GM19023 (cell line): ENCODE measurements around the gene ABCC3.

Experiments used
- ATAC-seq: cut with Tn5 transposase; IDR thresholded peaks from one replicate; pipeline ENCODE4 v1.9.1; 2021; ENCODE audit warnings: mild to moderate bottlenecking, moderate library complexity; ENCODE audit not compliant: unreplicated experiment

The ABCC3 gene

DNA sequence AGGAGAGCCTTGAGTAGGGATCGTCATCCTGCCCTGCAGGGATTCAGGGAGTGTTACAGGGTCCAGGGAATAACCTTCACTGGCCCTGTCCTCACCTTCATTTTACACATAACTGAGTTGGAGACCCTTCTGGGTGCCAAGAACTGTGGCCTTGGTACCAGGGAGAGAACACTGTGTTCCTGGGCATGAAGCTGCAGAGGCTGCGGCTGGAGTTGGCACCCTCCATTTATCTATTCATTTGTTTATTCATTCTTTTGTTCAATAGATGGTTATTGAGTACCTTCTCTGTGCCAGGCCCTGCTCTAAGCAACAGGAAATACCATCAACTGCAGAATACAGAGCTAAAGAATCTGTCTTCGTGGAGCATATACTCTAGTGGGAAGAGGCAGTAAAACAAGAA lies 6.7 kb downstream of the ABCC3 start:
- no peak for ATAC-seq

DNA sequence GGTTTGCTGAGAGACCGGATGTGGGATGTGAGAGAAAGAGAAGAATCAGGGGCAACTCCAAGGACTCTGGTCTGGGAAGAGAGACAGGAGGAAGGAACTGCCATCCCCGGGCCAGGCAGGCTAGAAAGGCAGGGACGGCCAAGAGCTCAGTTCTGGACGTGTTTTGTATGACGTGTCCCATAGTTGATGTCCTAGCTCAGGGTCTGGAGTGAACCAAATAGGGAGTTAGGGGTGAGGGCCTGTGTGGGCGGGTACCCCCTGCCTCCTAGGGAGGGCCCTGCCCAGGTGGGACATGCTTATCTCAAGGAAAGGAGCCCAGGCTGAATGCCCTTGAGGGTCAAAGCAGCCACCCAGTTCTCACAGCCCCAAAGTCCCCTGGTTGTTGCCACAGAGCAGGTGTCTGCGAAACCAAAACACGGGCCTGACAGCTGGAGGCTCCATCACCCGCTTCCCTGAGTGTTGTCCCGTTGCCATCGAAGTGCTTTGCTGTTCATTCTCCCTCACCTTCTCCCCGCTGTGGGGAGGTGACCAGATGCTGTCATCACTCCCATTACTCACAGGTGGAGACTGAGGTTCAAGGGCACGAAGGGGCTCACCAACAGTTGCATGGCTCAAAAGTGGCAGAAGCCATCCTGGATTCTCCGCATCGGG lies 7.5 kb downstream of the ABCC3 start:
- no peak for ATAC-seq

DNA sequence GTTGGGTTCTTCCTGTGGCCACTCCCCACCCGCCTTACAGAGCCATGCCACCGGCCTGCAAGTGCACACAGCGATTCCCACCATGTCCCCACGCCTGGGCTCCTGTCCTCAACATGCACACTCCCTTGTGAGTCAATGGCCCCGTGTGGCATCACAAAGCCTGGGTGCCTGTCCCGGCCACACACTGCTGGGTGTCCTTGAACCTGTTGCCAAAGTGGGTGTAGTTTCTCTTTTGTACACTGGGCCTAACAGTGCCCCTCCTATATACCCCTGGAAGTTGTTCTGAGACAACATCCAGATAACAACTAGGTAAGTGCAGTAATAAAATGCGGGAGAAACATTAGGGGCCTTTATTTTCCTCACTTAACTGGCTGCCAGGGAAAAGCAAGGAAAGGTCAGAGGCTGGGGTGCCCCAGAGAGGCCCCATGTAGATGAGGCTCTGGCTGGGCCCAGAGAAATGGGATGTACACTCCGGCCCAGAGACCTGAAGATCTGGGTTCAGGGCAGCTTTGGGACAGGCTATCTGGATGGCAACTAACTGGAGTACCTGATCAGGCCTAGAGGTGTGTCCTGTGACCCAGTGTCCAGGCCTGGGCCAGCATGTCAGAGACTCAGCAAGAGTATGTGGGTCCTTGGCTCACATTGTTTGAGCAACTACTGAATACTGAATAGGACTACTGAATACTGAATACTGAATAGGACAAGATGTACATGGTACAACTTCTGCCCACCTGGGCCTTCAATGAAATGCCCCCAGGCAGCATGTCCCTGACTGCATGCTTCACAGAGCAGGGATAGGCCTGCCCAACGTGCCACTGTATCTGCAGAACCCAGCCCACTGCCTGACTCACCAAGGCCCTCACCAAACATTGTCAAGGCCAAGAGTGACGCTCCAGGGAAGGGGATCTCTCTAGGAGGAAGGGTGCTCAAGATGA lies 8.3 kb downstream of the ABCC3 start:
- ATAC-seq: no peak

DNA sequence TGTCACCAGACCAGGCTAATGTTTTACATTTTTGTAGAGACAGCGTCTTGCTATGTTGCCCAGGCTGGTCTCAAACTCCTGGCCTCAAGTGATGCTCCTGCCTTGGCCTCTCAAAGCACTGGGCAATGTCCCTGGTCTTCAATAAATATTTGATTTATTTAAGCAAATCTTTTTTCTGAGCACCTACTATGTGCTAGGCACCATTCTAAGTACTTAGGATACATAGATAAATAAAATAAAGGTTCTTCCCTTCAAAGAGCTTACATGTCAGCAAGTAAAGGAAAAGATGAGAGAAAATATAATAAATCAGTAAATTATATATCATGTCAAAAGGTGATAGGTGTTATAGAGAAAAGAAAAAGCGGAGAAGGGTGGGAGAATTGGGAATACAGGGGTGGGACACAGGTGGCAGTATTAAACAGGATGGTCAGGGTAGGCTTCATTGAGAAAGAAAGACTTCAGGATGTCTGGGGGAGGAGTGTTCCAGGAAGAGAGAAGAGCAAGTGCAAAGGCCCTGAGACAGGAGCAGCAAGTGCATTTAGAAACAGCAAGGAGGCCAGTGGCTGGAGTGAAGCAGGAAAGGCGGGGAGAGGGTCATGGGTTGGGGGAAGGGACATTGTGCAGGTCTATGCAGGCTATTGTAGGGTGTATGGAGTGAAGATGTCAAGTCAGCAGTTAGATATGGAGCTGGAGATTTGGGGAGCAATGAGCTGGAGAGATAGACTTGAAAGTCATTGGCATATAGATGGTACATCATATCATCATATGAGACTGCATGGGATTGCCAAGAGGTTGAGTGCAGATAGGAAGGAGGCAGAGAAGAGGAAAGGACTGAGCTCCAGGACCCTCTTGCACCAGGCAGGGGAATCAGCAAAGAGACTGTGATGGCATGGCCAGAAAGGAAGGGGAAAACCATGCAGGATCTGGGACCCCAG lies 11.3 kb downstream of the ABCC3 start:
- no peak for ATAC-seq

DNA sequence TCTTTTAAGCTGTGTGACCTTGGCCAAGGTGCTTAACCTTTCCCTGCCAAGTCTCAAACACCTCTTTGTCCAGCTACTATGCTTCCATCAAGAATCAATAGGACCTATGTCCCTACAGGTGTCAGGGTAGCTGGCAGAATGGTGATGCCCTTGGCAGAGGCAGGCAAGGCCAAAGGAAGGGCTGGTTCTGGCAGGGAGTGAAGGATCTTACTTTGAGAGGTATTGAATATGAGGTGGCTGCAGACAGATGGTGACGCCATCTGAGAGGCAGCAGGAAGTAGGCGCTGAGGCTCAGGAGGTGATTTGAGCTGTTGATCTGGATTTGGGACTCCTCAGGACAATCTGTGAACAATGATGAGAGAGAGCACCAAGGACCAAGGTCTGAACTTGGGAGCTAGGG lies 12.5 kb downstream of the ABCC3 start:
- no peak for ATAC-seq

DNA sequence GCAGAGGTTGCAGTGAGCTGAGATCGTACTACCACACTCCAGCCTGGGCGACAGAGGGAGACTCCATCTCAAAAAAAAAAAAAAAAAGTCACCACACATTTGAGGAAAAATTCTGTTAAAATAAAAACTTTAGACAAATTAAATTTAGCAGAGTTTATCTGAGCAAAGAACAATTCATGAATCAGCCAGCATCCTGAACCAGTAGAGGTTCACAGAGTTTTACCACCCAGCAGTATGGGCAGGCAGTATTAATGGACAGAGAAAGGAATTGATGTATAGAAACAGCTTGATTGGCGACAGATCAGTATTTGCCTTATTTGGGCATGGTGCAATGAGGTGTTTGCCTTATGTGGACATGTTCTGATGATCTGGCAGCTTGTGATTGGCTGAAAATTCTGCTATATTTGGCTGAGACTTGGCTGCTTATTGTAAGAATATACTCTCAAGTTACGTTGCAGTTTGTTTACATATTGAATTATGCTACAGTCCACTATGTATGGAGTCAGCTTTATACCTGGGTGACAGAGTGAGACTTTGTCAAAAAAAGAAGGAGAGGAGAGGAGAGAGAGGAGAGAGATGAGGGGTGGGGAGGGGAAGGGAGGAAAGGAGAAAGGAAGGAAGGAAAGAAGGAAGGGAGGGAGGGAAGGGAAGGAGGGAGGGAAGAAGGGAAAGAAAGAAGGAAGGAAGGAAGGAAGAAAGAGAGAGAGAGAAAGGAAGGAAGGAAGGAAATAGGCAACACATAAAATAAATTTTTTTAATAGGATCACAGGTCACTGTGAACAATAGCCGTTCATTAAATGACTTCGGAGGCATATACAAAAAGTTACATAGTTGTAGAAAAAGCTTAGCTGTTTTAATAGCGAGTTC lies 14.6 kb downstream of the ABCC3 start:
- ATAC-seq: no peak

DNA sequence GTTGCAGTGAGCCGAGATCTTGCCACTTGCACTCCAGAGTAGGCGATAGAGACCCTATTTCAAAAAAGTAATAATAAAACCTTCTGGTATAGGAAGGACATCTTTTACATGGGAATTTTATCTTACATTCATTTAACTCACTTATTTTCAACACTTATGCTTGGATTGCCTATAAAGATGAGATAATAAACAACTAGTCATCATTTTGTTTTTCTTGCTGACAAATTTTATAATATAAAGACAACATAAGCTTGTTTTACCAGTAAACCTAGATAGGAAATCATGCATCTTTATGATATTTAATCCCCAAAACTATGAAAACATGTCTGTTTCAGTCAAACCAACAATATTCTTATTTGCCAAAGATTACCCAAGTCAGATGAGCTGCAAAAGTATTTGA lies 17.0 kb downstream of the ABCC3 start:
- ATAC-seq: no peak

DNA sequence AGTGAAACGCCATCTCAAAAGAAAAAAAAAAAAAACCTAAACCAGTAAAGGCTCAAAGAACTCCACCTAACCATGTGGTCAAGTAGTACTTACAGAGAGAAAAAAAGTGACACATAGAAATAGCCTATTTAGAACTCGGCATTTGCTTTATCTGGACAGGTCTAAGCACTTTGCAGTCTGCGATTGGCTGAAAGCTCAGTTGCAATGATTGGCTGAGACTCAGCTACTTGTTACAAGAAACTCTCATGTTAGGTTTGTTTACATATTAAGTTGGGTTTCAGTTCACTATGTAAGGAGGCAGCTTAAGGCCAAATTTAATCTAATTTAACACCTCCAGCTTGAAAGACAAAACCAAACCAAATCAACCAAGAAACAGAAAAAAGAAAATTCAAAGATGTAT lies 19.1 kb downstream of the ABCC3 start:
- ATAC-seq: no peak

DNA sequence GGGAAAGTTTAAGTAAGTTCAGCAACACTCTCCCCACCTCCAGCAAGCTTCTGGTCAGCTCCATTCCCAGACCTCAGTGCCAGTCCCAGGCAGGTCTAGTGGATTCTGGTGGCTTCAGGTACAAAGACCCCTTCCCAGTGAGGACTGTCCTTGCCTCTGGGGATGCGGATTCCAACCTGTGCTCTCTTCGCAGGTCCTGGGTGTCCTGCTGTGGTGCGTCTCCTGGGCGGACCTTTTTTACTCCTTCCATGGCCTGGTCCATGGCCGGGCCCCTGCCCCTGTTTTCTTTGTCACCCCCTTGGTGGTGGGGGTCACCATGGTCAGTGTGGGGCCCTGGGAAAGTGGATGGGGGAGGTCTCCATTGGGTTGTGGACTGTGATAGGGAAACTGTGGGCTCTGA lies 21.8 kb downstream of the ABCC3 start:
- ATAC-seq: no peak

DNA sequence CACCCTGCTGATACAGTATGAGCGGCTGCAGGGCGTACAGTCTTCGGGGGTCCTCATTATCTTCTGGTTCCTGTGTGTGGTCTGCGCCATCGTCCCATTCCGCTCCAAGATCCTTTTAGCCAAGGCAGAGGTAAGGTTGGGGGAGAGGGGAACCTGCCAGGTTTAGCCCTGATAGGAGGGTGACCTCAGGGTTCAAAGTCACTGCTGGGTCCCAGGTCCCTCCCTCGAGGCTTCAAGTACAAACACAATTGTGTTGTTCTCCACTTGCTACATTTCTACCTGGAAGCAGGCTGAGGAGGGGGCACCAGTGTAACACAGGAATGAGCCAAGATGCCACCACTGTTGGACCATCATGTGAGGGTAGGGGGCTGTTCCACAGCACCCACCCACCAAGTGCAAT lies 22.4 kb downstream of the ABCC3 start:
- no peak for ATAC-seq

DNA sequence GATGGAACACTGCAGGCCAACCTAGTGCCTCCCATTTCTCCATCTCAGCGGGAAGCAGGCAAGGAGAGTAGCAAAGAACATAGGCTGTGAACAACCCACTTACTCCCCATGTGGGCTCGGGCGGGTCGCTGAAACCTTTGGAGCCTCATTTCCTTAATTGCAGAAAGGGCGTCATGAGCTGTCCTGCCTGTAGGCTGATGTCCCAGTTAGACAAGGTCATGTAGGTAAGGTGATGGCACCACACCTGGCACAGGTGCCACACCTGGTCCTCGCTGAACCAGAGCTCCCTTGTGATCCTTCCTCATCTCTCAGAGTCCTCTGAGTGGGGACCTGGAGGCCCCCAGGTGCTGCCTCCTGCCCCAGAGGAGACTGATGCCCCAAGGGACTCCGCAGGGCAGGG lies 22.9 kb downstream of the ABCC3 start:
- ATAC-seq: no peak

DNA sequence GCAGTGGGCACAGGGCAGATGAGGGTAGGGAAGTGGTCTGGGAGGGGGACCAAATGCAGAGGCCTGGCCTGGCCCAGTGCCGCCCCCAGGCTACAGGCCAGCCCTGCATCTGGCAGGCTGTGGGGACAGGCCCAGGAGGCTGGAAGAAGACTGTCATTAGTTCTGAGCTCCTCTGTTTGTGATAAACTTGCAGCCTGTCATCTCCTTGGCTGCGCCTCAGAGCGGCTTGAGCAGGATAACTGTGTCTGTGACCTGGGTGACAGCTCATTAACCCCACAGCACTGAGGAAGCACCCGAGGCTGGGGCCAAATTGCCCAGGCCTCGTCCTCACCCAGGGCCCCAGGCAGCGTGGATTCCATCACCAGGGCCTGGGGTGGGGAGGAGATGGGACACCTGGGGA lies 23.9 kb downstream of the ABCC3 start:
- ATAC-seq: no peak

DNA sequence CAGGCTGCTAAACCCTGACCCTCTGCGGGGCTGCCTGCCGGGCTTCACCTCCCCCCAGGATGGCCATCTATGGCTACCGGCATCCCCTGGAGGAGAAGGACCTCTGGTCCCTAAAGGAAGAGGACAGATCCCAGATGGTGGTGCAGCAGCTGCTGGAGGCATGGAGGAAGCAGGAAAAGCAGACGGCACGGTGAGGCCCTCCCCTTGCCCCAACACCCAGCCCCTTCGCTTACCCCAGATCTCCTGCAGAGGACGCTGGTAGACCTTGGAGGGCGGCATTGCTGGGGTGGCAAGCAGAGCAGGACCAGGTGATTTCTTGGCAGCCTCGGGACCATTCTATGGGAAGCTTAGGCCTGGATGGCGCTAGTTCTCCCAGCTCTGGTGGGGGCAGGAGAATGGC lies 24.5 kb downstream of the ABCC3 start:
- ATAC-seq: no peak

DNA sequence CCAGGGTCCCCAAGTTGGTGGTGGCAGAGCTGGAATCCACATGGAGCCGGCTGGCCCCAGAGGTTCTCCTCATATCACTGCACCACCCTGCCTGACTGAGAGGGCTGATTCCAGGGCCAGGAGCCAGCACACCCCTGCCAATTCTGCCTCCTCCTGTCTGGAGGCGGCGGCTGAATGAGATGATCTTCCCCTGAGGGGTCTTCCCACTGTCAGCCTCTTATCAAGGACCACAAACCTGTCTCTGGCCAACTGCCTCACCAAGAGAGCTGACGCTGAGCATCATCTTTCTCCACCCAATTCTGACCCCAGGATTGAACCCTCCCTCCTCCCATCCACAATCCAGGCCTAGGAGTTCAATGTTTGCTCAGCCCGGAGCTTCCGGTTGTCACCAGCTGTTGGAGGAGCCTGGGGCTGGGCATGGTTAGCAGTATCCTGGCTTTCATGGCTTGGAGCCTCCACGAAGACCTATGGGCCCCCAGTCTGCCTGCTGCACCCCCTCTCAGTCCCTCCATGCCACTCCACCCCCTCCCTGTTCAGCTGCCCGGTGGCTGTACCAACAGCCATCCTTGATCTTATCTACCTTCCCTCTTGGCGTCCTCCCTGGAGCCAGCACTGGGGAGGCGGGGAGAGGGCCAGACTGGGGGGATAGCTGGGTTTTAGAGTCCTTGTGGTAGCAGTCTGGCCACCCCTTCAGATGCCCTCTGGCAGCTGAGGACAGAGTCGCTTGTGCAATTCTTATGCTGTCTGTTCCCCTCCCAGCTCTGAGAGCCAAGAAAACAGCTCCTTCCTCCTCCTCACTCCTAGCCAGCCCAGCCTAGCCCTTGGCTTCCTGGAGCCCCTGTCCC lies 25.6 kb downstream of the ABCC3 start:
- no peak for ATAC-seq

DNA sequence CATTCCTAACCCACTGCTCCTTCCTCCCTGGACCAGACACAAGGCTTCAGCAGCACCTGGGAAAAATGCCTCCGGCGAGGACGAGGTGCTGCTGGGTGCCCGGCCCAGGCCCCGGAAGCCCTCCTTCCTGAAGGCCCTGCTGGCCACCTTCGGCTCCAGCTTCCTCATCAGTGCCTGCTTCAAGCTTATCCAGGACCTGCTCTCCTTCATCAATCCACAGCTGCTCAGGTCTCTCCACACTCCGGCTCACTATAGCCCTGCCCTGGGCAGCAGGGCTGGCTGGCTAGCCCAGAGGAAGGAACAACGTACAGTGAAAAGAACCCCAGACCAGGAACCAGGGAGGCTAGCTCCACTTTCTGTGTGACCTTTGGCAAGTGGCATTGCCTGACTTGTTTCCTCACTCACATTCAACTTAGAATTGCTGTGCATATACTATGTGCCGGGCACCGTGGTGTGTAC lies 26.2 kb downstream of the ABCC3 start:
- no peak for ATAC-seq

DNA sequence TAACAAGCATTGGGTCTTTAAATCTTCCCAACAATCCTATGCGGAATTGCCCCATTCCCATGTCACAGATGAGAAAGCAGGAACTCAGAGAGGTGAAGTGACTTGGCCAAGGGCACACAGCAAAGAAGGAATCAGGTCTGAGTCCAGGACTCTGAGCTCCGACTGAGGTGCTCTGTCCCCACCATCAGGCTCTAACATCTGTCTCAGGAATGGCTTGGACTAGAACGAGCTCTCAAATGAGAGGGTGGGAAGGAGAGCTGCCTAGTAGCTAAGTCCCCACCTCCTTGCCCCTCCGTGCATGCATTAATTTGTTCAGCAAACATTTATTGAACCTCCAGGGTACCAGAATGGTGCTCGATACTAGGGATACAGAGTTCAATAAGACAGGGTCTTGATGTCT lies 26.7 kb downstream of the ABCC3 start:
- ATAC-seq: no peak

DNA sequence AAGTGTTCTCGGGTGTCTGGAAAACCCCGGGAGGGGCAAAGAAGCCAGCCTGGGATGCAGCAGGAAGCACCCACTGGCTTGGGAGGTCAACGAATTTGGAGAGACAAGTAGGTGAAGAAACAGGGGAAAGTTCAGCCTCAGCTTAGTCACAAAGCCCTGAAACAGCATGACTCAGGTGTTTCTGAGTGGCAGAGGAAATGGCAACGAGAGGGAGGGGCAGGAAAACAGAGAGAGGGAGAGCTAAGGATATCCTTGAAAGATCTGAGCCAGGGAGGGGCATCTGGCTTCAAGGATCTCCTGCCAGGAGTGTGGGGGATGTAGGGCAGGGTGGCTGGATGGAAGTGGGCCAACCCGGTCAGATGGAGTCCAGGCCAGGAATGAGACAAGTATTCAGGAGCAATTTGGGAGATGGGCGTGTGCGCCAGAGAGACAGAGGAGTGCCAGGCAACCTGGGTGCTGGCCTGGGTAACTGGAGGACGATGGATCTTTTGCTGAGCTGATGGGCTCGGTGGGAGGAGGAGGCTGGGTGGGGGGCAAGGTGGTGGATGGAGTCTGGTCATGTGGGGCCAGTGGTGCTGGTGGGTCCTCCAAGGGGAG lies 27.2 kb downstream of the ABCC3 start:
- no peak for ATAC-seq

DNA sequence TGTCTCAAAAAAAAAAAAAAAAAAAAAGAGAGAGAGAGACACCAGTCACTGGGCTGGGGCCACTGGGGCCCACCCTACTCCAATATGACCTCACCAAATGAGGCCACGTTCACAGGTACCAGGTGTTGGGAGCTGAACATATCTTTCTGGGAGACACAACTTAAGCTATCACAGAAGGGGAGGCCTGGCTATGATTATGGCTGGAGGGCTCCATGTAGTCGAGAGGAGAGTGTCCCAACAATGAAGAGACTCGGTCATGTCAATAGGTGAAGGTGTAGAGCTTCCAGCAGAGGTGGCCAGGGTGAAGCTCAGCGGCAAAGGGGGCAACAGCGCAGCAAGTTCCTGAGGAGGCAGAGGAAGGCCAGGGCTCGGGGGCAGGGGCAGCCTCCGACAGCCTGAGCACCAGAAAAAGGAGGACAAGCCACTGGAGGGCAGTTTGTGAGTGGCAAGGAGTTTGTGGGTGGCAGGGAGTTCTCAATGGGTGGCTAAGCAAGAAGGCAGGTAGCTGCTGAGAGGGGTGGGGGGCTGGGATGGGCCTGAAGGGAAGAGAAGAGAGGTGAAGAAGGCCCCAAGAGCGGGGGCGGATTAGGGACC lies 28.0 kb downstream of the ABCC3 start:
- ATAC-seq: no peak
